Measurements from ENCODE around the gene ERMP1.
"Not testable (repeated sequence)": the region's sequence is repeated elsewhere in the genome, so short reads cannot be mapped to it uniquely, and the experiment has no call there.

Gene ERMP1

DNA sequence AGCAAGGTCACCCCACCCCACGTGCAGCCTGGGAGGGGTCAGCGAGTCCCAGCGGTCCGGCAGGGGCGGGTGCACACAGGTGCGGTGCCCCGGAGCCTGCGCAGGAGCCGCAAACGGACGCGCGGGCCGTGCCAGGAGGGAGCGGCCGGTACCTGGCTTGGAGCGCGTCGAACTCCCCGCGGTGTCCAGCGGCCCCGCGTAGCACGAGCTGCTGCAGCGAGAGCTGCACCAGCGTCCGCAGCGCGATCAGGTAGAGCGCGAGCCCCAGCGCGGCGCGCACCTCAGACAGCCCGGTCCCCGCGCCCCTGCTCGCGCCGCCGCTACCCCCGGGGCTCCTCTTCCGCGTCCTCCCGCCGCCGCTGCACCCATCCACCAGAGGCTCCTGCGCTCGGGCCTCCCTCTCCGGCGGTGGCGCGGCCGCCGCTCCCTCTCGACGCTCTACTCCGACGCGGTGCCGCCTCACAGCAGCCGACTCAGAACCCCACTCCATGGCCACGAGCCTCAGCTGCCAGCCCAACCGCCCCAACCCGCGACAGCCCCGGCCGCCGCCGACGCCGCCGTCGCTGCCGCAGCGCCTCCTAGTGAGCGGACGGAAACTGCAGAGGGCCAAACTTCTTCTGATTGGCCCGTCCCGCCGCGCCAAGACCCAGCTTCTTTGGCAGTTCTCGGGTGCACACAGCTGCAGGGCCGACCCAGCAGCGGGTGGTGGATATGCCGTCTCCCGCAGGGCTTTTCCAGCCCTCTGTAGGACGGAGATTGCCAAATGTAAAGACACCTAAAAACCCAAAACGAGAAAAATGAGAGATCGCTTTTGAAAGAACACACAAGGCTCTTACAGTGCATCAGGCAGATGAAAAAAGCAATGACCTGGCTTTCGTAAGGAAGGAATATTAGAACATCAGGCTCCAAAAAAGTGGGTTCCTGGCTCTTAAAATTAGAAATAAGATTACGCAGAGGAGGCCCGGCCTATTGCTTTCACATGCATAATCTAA, at the start of gene ERMP1:
ERMP1 (minus strand) TSS at position 580 of the 992 bp plus-strand sequence; CDS start at position 490, 90 bp downstream.
- FAIRE-seq = peak; percentile 75
- peak; percentile 79 for DNase-seq (ENCODE audit: insufficient read length, low spot score)

DNA sequence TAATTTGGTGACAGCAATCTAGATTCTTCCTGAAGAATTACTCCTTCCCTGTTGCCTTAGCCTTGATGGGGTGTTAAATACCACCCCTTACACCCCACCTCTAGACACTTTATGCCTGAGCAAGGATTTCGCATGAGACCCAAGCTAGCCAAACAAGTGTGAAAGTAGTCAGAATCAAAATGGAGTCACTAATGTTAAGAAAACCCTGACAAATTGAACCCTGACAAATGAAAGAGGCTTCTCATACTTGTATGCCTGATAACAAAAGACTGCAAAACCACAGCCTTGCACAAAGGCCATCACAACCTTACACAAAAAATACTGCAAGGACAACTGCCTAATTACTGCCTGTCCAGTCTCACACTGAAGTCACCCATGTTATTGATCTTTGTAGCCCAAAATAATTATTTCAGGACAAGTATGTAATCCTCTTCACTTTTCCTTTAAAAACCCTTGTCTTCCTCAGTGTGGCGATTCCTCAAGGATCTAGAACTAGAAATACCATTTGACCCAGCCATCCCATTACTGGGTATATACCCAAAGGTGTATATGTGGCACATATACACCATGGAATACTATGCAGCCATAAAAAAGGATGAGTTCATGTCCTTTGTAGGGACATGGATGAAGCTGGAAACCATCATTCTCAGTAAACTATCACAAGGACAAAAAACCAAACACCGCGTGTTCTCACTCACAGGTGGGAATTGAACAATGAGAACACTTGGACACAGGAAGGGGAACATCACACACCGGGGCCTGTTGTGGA, 49.5 kb upstream of the ERMP1 start:
- DNase-seq (ENCODE audit: insufficient read length, low spot score); FAIRE-seq: not testable (repeated sequence)

More for the DNA sequence above, at the start of gene ERMP1:
- 0 out of 2 replicates have a peak, but pooled peaks have one; percentile 40 for TF ChIP-seq POLR2A (IDR thresholded peaks at IDR 0.05; ENCODE audit: low read depth, low read length)

DNA sequence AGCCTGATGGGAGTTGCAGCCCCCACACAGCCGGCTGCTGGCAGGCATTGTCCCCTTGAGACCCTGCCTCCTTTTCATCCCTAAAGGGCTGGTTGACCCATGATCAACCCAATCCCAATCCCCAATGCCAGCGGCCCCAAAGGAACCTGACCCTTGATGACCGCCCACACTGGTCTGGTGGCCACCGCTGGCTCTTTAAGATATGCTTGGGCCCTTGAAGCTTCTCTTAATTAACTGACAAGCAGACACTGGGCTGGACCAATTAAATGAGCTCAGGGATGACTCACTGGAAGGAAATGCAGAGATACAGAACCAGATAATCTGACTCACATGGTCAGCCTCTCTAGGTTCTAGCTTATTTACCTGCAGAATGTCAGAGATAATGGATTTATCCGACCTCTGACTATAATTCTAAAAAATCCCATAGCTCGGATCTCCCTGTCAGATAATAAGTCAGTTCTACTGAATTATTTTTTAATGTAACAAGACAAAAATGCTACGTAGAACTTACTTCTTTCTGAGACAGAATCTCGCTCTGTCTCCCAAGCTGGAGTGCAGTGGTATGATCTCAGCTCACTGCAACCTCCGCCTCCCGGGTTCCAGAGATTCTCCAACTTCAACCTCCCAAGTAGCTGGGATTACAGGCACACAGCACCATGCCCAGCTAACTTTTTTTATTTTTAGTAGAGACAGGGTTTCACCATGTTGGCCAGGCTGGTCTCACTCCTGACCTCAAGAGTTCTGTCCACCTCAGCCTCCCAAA, 46.7 kb upstream of the ERMP1 start:
- no peak for TF ChIP-seq POLR2A (IDR thresholded peaks at IDR 0.05; ENCODE audit: low read depth, low read length)
- FAIRE-seq = peak; percentile 55
- peak; percentile 56 for DNase-seq (ENCODE audit: insufficient read length, low spot score)

GRCh38 chr9:5876711-5877110, 43.8 kb upstream of the ERMP1 start:
- TF ChIP-seq POLR2A (IDR thresholded peaks at IDR 0.05; ENCODE audit: low read depth, low read length) = no peak
- DNase-seq (ENCODE audit: insufficient read length, low spot score) = no peak
- FAIRE-seq = no peak

DNA sequence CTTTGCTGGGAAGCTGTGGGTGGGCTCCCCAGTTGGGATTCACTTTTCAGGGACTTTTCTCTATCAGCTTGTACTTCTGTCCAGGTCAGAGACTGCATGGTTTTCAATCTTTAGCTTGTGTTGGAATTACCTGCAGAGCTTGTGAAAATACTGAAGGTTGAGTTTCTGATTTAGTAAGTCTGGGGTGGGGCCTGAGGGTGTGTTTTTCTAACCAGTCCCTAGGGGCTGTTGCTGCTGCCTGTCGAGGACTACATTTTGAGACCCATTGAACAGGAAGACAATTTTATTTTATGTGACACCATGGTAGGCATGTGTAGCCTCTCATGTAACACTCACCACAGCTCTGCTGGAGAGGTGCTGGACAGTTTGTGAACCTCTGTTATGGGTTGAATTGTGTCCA, 43.1 kb upstream of the ERMP1 start:
- no peak for FAIRE-seq
- TF ChIP-seq POLR2A (IDR thresholded peaks at IDR 0.05; ENCODE audit: low read depth, low read length) = no peak
- DNase-seq (ENCODE audit: insufficient read length, low spot score) = no peak

- no peak for TF ChIP-seq POLR2A (IDR thresholded peaks at IDR 0.05; ENCODE audit: low read depth, low read length)
Measured at GRCh38 chr9:5874048-5874447, 41.1 kb upstream of the ERMP1 start.

GRCh38 chr9:5873439-5873838, 40.5 kb upstream of the ERMP1 start:
- no peak for DNase-seq (ENCODE audit: insufficient read length, low spot score)
- no peak for FAIRE-seq
- TF ChIP-seq POLR2A (IDR thresholded peaks at IDR 0.05; ENCODE audit: low read depth, low read length) = no peak

More at GRCh38 chr9:5874048-5874447, 41.1 kb upstream of the ERMP1 start:
- FAIRE-seq (no peak), DNase-seq (ENCODE audit: insufficient read length, low spot score) (no peak)

- DNase-seq (ENCODE audit: insufficient read length, low spot score) = no peak
- no peak for TF ChIP-seq POLR2A (IDR thresholded peaks at IDR 0.05; ENCODE audit: low read depth, low read length)
- FAIRE-seq = no peak
Measured at GRCh38 chr9:5872511-5872910, 39.6 kb upstream of the ERMP1 start.

GRCh38 chr9:5871785-5872184, 38.9 kb upstream of the ERMP1 start:
- DNase-seq (ENCODE audit: insufficient read length, low spot score) (no peak), FAIRE-seq (no peak)
- no peak for TF ChIP-seq POLR2A (IDR thresholded peaks at IDR 0.05; ENCODE audit: low read depth, low read length)

GRCh38 chr9:5870691-5871090, 37.8 kb upstream of the ERMP1 start:
- no peak for FAIRE-seq
- no peak for TF ChIP-seq POLR2A (IDR thresholded peaks at IDR 0.05; ENCODE audit: low read depth, low read length)
- no peak for DNase-seq (ENCODE audit: insufficient read length, low spot score)

DNA sequence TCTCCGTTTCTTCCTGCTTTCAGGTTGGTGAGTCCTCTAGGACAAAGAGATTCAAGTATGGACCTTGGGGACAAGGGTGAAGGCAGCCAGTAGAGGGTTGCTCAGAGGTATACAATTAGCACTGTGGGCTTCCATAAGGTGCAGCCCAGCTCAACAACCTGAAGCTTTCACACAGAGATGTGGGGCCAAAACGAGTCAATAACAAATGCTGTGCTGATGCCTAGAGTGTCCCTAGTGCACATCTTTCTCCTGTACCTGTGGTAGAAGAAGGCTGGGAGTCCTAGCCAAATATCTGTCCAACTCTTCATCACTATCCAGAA, 37.1 kb upstream of the ERMP1 start:
- TF ChIP-seq POLR2A (IDR thresholded peaks at IDR 0.05; ENCODE audit: low read depth, low read length) = no peak
- DNase-seq (ENCODE audit: insufficient read length, low spot score) = no peak
- FAIRE-seq = no peak

GRCh38 chr9:5869315-5870019, 36.5 kb upstream of the ERMP1 start:
- DNase-seq (ENCODE audit: insufficient read length, low spot score) (peak; percentile 42), FAIRE-seq (peak; percentile 41)
- no peak for TF ChIP-seq POLR2A (IDR thresholded peaks at IDR 0.05; ENCODE audit: low read depth, low read length)

DNA sequence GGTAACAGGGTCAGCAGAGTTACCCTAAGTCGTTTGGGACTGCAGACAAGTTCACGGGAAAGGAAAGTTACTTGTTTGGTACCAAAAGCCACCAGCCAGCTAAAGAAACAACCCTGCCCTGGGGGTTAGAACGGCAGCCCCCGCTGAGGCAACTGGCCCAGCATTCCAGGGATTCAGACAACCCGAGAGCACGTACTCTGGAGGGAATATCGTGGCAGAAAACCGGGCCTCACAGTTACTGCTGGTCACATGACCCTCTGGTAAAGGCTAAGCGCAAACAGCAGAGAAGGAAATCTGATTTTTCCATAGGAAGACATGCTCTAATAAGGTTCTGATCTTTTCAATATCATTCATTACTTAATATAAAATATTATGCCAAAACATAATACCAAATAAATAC, 35.3 kb upstream of the ERMP1 start:
- DNase-seq (ENCODE audit: insufficient read length, low spot score) (no peak), FAIRE-seq (no peak)
- no peak for TF ChIP-seq POLR2A (IDR thresholded peaks at IDR 0.05; ENCODE audit: low read depth, low read length)
